ENCODE data around the gene ATP2C1.
"Not testable (repeated sequence)": the region's sequence is repeated elsewhere in the genome, so short reads cannot be mapped to it uniquely, and the experiment has no call there.

- TF ChIP-seq POLR2A (IDR thresholded peaks at IDR 0.05); CTCF (IDR thresholded peaks at IDR 0.05 in 8 of 11, conservative IDR thresholded peaks at IDR 0.05 in 3 of 11); POLR2AphosphoS5 (IDR thresholded peaks at IDR 0.05): not testable (repeated sequence)
Observed at GRCh38 chr3:131042271-131042985, 148.5 kb downstream of the ATP2C1 start.
